SK-N-MC (cell line): ENCODE measurements around the gene ARHGEF1.

Experiments
- EZH2 ChIP-seq: fragments of 200-600 bp; sonication (generic); IDR thresholded peaks from one replicate; pipeline ENCODE4 v1.6.1; 2017; ENCODE audit warnings: antibody characterized with exemption
- POLR2AphosphoS5 ChIP-seq: IDR thresholded peaks from 2 replicates; pipeline ENCODE4 v1.6.1; 2012; ENCODE audit warnings: mild to moderate bottlenecking, low read depth, low read length, borderline replicate concordance

DNA sequence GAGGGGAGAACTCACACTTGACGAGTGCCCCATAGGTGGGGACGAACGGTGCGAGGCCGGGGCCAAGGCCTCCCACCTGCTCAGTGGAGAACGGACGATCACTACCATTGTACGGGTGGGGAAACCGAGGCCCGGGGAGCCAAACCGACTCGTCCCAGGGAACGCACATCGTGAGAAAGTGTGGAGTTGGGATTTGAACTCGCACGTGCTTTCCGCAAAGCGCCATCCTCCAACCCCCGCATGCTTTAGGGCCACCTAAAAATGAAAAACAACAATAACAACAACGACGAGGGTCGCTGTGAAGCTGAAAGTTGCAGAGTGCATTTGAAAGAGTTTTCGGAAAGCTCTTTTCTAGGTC lies 458 bp downstream of the ARHGEF1 start:
- no peak for TF ChIP-seq EZH2
- no peak for TF ChIP-seq POLR2AphosphoS5
